NCI-H446 treated with DMSO at 0.1 percent for 48 hours (cell line): ENCODE measurements around the gene SRGAP2B.
"Not testable (repeated sequence)": the region's sequence is repeated elsewhere in the genome, so short reads cannot be mapped to it uniquely, and the experiment has no call there.

ENCODE experiments used
- DNase-seq: peaks from one replicate; lab custom pipeline; 2025; lab: John Stamatoyannopoulos, UW

SRGAP2B gene

DNA sequence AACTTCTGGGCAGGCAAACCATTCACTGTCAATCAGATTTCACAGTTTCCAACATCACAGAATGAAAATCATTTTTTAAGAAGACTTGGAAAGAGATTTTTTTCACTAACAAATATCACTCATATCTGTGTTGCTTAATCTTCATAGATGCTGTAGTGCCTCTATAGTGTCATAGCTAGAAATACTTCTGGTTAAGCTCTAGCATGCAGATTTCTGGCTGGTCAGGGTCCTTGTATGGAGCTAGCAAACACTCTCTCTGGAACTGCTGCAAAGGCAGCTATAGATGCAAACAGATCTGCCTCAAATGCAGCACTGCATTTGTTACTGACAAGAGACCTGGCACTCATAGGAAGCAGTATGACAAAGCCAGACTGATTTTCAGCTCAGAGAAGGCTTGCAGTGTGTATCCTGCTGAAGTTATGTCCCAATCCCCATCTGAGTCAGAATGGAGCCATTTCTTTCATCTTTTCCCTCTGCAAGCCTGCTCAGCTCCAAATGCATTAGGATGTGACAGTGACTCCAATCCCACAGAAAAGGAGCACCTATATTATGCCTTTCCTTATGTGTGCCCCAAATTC is 99.2 kb downstream of the SRGAP2B start:
- DNase-seq: not testable (repeated sequence)

DNA sequence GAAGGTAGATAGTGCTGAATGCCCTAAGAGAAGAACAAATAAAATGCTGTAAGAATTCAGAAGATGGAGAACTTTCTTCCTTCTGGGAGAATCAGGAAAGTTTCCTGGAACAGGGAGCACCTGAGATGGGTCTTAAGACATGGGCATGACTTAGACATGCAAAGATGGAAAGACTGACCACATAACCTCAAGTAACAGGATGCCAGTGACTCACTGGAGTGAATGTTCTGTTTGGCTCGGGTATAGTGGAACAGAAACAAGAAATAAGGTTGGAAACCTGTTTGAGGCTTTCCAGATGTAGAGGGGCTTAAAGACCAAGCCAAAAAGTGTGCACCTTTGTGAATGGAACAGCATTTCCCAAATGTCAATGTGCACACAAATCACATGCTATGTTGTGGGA is 102.2 kb downstream of the SRGAP2B start:
- DNase-seq: not testable (repeated sequence)

DNA sequence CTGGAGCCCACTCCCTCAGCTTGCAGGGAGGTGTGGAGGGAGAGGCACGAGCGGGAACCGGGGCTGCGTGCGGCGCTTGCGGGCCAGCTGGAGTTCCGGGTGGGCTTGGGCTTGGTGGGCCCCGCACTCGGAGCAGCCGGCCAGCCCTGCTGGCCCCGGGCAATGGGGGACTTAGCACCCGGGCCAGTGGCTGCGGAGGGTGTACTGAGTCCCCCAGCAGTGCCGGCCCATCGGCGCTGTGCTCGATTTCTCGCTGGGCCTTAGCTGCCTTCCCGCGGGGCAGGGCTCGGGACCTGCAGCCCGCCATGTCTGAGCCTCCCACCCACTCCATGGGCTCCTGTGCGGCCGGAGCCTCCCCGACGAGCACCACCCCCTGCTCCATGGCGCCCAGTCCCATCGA is 104.5 kb downstream of the SRGAP2B start:
- DNase-seq: not testable (repeated sequence)

DNA sequence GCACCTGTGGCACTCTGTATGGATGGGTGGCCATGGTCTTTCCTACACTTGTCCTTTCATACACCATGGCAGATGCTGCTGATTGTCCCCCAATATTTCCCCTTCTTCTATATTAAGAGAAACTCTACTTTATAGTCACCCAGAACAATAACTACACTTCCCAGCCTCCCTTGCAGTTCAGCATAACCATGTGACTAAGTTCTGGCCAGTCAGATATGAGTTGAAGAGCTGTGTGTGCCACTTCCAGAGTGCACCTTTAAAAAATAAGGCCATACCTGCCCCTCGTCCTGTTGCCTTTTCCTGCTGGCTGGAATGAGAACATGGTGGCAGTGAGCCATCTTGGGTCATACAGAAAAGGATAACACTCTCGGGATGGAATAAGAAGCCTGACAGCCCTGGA is 108.0 kb downstream of the SRGAP2B start:
- not testable (repeated sequence) for DNase-seq

DNA sequence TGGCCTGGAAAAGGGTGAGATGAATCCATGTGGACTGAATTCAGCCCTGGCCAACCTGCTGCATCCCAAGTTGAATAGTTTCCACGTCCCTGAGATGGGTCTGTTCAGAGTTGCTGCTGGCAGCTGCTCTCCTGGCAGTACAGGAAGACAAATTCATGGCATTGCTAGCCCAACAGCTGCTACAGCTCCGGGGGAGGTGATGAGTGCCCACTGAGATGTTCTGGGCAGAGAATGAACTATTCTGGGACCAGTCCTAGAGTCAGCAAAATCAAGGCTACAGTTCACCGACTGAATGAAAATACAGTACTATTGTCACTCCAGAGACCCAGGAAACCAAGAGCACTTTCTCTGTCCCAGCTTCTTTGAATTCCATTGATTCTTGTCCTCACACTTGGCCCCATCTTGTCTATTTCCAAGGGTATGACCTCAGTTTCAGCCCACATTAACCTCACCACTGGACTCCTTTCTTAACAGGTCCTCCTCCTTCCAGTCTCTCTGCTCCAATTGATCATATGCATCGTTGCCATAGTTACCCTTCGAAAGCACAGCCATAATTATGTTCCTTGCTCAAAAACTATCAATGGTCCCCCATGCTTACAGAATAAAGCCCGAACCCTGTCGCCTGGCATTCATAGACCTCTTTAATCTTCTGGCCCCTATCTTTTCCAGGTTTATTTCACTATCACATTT is 108.8 kb downstream of the SRGAP2B start:
- DNase-seq: not testable (repeated sequence)

DNA sequence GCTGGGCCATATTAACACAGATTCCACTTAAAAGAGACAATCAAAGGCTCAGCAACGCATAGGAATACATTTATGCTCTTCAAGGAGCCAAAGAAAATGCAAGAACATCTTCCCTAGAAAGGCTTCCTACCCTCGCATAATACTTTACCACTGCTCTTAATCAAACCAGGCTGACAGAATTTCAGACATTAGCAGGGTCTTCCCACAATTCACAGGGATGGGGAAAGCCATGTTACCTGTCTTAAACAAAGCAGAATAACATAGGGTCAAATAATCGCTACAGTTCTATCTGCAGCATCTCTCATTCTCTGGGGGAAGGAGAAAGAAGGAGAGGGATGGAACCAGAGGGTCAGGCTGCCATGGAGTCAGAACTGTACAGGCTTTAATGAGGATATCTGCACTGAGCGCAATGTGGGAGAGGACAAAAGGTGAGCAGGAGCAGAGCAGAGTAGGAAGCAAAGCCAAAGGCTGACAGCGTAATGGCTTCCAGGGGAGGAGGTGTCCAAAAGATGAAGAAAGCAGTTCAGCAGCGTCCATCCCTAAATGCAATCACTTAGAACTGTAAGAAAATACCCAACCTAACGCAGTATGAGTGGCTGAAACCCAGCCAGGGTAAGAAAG is 109.5 kb downstream of the SRGAP2B start:
- not testable (repeated sequence) for DNase-seq

DNA sequence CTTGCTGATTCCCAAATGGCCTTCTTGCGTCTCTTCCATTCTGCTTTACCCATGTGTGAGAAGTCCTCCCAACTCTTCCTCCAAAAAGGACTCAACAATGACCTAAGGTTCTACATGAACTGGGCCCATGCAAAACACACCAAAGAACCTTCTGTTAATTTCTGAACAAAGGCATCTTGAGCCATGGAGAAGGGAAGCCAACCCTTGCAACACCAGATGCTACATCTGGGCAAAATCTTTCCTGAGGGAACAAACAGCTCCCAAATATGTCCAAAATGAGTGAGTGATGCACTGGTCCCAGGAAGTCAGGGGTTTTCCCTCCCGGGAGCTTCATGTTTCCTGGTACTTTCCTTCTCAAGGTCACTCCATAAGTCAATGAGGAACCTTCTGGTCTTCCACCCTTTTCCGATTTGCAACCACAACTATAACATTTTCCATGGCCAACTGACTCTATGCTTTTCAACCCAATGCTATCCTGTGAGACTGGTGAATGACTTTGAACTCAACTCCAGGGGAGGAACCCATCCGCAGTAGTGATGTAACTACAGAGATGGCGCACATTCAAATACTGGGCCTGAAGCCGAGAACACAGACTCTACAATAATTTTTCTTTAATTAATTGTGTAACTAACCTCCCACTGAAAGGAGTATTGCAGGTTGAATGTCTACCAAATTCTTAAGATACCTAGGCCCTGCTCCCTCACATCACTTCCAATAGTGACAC is 112.2 kb downstream of the SRGAP2B start:
- not testable (repeated sequence) for DNase-seq

DNA sequence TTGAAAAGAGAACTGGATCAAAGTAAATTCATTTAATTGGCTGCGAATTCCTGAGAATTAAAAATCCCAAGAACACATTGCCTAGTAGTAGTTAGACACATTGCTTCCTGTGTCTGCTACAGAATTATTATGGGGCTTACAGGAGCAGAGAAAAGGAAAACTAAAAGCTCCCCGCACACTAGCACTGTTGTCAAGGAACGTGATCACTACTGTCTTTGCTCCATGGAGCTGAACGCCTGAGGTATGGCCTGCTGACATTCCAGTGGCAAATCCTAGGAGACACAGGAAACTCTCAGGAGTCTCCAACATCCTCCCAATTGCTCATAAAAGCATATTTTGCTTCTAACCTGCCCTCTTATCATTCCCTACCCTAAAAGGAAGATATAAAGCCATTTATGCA is 114.0 kb downstream of the SRGAP2B start:
- DNase-seq: not testable (repeated sequence)

DNA sequence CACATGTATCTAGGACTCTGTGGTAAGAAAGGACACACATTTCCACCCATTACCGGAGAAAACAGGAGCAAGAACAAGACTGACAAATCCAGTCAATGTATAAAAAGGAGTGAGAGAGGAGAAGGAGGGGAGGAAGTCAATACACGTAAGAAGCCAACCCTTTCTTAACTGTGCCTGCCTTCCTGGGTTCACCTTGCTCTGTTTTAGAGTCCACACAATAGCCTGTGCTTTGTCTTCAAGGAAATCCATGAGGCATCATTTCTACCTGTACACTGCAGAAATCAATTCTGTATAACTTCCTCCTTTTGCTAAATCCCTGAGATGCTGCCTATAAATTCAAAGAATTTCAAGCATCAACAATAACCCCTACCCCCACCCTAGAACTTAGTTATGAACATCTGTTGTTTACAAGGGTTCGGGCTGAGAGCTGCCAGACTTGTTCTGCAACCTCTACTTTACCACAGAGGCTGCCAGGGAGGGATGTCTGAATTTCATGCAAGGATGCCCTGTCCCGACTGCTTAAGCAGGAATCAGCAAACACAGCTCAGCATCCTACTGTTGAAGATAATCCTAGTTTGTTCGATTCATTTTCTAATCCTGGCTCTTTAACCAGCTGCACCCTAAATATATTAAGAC is 115.0 kb downstream of the SRGAP2B start:
- DNase-seq: not testable (repeated sequence)

DNA sequence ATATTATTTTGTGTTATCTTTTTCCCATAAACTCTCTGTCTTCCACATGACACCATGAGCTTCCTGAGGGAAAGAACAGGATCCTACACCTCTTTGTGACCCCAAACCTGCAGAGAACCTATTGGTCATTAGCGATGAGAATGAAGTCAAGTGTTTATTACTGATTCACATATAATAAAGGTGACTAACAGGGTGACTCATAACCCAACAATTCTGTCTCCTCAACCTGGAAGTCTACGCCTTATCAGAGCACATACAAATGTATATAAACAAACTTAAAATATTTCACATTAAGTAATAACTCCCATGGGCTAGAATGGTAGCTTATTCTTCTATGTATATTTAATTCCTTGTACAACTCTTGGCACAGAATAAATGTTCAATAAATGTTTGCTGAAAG is 117.3 kb downstream of the SRGAP2B start:
- not testable (repeated sequence) for DNase-seq

DNA sequence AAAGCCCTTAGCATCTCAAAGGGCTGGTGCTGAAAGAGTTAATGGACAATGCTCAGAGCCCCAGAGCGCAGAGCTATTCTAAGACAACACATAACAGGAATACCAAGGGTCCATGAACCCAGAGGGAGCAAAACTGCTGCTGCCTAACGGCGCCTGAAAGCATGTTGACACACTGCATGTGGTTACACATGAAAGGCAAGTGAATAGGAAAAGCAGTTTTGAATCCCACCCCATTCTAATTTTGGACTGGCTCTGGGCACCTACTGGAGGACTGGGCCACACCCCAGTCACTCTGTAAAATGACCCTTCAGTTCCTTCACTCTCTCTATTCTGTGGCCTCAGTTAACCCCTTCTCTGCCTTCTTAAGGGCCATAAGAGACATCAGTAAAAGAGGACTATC is 123.2 kb downstream of the SRGAP2B start:
- DNase-seq: not testable (repeated sequence)

DNA sequence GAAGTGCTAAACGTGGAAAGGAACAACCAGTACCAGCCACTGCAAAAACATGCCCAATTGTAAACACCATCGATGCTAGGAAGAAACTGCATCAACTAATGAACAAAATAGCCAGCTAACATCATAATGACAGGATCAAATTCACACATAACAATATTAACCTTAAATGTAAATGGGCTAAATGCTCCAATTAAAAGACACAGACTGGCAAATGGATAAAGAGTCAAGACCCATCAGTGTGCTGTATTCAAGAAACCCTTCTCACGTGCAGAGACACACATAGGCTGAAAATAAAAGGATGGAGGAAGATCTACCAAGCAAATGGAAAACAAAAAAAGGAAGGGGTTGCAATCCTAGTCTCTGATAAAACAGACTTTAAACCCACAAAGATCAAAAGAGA is 128.6 kb downstream of the SRGAP2B start:
- not testable (repeated sequence) for DNase-seq

DNA sequence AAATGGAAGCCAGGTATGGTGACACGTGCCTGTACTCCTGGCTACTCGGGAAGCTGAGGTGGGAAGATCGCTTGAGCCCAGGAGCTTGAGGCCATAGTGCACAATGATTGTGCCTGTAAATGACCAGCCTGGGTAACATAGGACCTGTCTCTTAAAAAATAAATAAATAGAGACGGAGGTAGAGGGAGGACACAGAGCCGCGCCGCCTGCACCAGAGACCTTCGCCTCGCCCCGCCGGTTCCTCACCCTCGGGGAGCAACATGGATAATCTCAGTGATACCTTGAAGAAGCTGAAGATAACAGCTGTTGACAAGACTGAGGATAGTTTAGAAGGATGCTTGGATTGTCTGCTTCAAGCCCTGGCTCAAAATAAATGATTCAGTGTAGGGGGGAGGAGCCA is 130.4 kb downstream of the SRGAP2B start:
- DNase-seq: not testable (repeated sequence)

DNA sequence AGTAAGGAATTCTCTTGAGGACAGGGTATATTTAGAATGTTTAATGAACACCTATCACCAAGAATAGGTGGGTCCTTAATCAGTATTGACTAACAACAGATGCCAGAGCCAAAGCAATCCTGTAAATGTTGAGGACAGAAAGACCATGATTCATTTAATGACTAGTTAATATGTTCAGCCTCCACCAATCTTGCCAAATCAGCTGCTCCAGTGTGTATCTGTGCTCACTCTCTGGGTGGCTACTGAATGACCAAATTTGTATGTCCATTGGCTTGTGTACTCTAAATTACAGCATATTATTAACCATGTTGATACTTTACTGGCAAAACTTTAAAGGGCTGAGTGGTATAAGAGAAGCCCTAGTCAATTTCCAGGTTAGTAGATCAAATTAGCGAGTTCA is 130.9 kb downstream of the SRGAP2B start:
- DNase-seq: not testable (repeated sequence)

DNA sequence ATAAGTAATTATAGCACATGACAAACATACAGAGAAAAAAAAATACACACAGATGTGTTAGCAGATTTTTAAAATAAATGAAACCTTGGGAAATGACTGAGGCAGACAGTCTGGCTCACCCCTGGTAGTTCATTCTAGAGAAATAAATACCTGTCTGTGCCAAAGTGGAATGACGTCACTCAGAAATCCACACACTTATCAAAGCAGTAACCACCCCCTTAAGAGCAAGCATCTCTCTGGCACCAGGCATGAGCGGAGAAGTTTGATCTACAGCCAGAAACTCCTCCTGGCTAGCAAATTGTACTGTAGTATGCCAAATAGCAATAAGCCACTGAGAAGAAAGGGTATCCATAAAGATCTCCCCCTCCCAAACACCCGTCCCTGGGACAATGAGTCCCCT is 131.6 kb downstream of the SRGAP2B start:
- DNase-seq: not testable (repeated sequence)

DNA sequence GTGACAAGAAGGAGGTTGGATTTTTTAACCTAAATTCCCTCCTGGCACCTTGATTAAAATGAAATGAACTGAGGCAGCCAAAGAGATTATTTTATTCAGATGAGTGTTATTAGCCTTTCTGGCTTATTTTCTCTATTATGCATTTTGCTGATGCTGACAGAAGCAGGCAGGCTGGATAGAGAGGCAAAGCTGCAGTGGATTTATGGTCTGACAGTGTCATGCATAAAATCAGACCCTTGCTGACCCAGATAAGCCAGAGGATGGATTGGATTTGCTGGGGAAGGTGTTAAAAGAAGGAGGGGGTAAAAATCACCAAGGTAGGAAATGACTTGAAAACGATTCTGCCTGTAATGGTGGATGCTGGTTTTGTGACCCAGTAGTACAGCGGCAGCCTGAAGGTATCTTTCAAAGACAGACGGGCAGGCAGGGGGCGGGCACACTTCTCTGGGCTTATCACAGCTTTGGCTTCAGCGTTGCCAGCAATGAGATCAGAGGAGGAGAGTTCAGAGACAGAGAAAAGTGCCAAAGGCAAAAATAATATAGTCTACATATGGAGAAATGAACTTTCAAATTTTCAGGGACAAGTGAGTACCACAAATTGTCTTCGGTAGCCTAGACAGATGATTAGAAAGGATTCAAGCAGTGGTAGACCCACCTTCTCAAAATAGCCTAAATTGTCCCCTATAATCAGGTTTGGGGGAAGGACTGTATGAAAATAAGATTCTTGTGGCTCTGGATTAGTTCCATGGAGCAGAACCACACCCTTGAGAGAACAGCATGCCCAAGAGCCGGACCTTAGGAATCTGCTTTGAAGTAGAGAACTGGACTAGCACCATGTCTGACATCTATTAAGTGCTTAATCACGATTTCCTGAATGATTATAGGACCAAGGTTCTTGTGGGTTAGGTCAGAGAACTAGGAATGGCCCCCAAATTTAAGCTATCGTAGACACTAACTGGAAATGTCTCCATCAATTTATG is 133.2 kb downstream of the SRGAP2B start:
- DNase-seq: not testable (repeated sequence)

DNA sequence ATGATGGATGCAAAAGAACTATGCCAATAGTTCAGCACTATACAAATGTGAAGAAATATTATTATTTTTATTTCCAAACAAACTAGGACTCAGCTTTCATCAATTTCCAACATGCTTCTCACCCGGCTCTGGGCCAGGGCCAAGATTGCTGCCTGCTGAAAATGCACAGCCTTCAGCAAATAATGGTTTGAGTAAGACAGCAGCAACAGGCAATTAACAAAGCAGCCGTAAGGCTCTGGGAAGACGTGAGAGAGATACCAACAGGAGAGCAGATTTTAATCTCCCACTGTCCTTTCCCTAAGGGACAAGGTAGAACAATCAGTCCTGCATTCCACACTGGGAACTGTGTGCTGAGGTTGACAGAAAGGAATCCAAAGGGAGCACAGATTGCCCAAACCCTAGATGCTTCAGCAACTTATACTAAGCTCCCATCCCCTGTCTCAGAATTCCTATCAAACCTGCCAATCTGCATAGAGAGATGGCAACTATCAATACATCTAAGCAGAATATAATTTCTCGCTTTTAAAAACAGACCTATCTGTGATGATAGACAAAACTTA is 134.1 kb downstream of the SRGAP2B start:
- not testable (repeated sequence) for DNase-seq

DNA sequence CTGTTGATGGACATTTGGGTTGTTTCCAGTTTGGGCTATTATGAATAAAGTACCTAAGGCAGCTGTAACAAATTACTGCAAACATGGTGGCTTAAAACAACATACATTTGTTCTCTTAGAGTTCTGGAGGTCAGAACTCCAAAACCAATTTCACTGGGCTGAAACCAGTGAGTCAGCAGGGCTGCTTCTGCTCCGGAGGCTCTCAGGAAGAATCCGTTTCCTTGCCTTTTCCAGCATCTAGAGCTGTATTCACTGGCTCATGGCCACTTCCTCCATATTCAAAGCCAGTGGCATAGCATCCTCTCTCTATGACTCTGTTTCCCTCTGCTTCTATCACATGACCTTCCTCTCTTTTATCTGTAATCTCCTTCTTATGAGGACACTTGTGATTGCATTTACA is 146.7 kb downstream of the SRGAP2B start:
- not testable (repeated sequence) for DNase-seq

DNA sequence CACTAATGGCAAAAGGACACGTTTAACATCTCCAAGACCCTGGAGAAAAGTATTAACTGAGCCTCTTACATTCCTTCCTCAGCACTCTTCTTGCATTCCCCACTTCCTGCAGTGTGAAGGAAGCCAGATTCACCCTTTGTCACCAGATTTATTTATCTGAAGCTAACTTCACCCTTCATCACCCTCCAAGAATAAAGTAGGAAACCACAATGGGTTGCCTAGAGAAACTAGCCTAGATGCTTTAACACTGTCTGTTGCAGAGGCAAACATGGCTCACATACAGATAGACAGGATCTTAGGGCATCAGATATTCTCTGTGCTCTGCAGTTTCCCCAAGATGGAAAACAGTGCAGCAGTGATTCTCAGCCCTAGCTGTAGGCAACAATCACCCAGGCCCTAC is 147.6 kb downstream of the SRGAP2B start:
- DNase-seq: not testable (repeated sequence)
